Osteoblast (primary cell): ENCODE results near the gene PDE9A. TPM values are rescaled to one million over a fixed set of nuclear protein-coding genes. Genes with fewer than 3 reads are reported as not detected.

ENCODE experiments used
- DNase-seq: peaks from one replicate; pipeline ENCODE4 v3.0.0; 2011; ENCODE audit warnings: low spot score, mixed read lengths; ENCODE audit not compliant: insufficient read length; ENCODE audit errors: missing footprints
- H2AFZ ChIP-seq: 2 replicates; pipeline ENCODE4 v1.6.0; 2011; ENCODE audit warnings: mild to moderate bottlenecking, low read length
- H3K27ac ChIP-seq: 2 replicates; pipeline ENCODE4 v1.5.1; 2011; ENCODE audit warnings: mild to moderate bottlenecking, low read depth, low read length, moderate library complexity
- H3K27me3 ChIP-seq: 2 replicates; pipeline ENCODE4 v1.6.0; 2012; ENCODE audit warnings: mild to moderate bottlenecking, control low read depth, inconsistent platforms, low read length, moderate library complexity; ENCODE audit not compliant: insufficient read depth
- H3K36me3 ChIP-seq: 2 replicates; pipeline ENCODE4 v1.5.1; 2011; ENCODE audit warnings: mild to moderate bottlenecking, low read length, control low read depth, moderate library complexity; ENCODE audit not compliant: insufficient read depth
- H3K4me1 ChIP-seq: 2 replicates; pipeline ENCODE4 v1.5.1; 2011; ENCODE audit warnings: mild to moderate bottlenecking, low read length, control low read depth, moderate library complexity; ENCODE audit not compliant: insufficient read depth
- H3K4me2 ChIP-seq: 2 replicates; pipeline ENCODE4 v1.6.0; 2011; ENCODE audit warnings: mild to moderate bottlenecking, low read length; ENCODE audit not compliant: insufficient read depth
- H3K4me3 ChIP-seq: fragments of 200-600 bp; sonication (generic); 3 replicates; pipeline ENCODE4 v1.5.1; 2012; ENCODE audit warnings: mild to moderate bottlenecking, low read length, inconsistent platforms; ENCODE audit not compliant: insufficient read depth
- H3K79me2 ChIP-seq: 2 replicates; pipeline ENCODE4 v1.6.0; 2012; ENCODE audit warnings: mild to moderate bottlenecking, low read length, control low read depth, inconsistent platforms; ENCODE audit not compliant: insufficient read depth
- H3K9me3 ChIP-seq: 2 replicates; pipeline ENCODE4 v1.5.1; 2011; ENCODE audit warnings: low read depth, low read length, control low read depth
- H4K20me1 ChIP-seq: 2 replicates; pipeline ENCODE4 v1.6.0; 2012; ENCODE audit warnings: mild to moderate bottlenecking, low read length, control low read depth; ENCODE audit not compliant: insufficient read depth
- CTCF ChIP-seq: IDR thresholded peaks from 2 replicates; pipeline ENCODE4 v1.5.1; 2011; ENCODE audit warnings: mild to moderate bottlenecking, low read depth, low read length, moderate library complexity; ENCODE audit errors: extremely low read depth
- total RNA-seq: library from RNA; depleted of rRNA; stranded (reverse); fragments of >200 nt; gene quantifications from 2 replicates; pipeline ENCODE4 v1.2.3, GENCODE V29; 2012

PDE9A gene
- total RNA-seq, 1 donor: 0.36 TPM

GRCh38 chr21:42657676-42658319 lies 4.4 kb downstream of the PDE9A start:
- Histone ChIP-seq H3K4me2 (no peak overlapping the region), H2AFZ (no peak overlapping the region), H3K36me3 (no peaks in the 10 kb centered on the region), H3K27ac (no peak overlapping the region), H3K9me3 (no peaks in the 10 kb centered on the region), H3K4me3 (no peak overlapping the region), H3K27me3 (peaks cover 35% of the 10 kb centered on the region), H4K20me1 (no peaks in the 10 kb centered on the region), H3K4me1 (no peaks in the 10 kb centered on the region), H3K79me2 (no peaks in the 10 kb centered on the region)
- peak; percentile 65 for DNase-seq
- no peak for TF ChIP-seq CTCF

- Histone ChIP-seq H3K27ac (no peak overlapping the region), H3K79me2 (no peaks in the 10 kb centered on the region), H3K36me3 (no peaks in the 10 kb centered on the region), H3K4me1 (no peaks in the 10 kb centered on the region), H3K27me3 (peaks cover 30% of the 10 kb centered on the region), H2AFZ (no peak overlapping the region), H3K4me3 (no peak overlapping the region), H3K9me3 (no peaks in the 10 kb centered on the region), H3K4me2 (no peak overlapping the region), H4K20me1 (no peaks in the 10 kb centered on the region)
- peak; percentile 83 for DNase-seq
- TF ChIP-seq CTCF: no peak
Observed at GRCh38 chr21:42658320-42659105, 5.1 kb downstream of the PDE9A start.

GRCh38 chr21:42659416-42660117 lies 6.1 kb downstream of the PDE9A start:
- Histone ChIP-seq H4K20me1 (no peaks in the 10 kb centered on the region), H3K27me3 (peaks cover 23% of the 10 kb centered on the region), H3K4me3 (no peak overlapping the region), H3K9me3 (no peaks in the 10 kb centered on the region), H2AFZ (no peak overlapping the region), H3K79me2 (no peaks in the 10 kb centered on the region), H3K27ac (no peak overlapping the region), H3K4me1 (no peaks in the 10 kb centered on the region), H3K4me2 (no peak overlapping the region), H3K36me3 (no peaks in the 10 kb centered on the region)
- DNase-seq: no peak
- TF ChIP-seq CTCF: no peak

- no peak overlapping the region for H2AFZ ChIP-seq
- no peaks in the 10 kb centered on the region for H3K79me2 ChIP-seq
- H3K4me3 ChIP-seq: no peak overlapping the region
- no peaks in the 10 kb centered on the region for H3K36me3 ChIP-seq
- no peaks in the 10 kb centered on the region for H3K9me3 ChIP-seq
- TF ChIP-seq CTCF: no peak
- peaks cover 18% of the 10 kb centered on the region for H3K27me3 ChIP-seq
- no peak overlapping the region for H3K4me2 ChIP-seq
- H3K4me1 ChIP-seq: no peaks in the 10 kb centered on the region
- H4K20me1 ChIP-seq: no peaks in the 10 kb centered on the region
- no peak for DNase-seq
- no peak overlapping the region for H3K27ac ChIP-seq
Observed at GRCh38 chr21:42660118-42660470, 6.7 kb downstream of the PDE9A start.
